Measurements from ENCODE around the gene PPIF. TPM values are rescaled to one million over a fixed set of nuclear protein-coding genes. Genes with fewer than 3 reads are reported as not detected.

Gene PPIF
- total RNA-seq, 1 experiment from 2014 or later = 59.0 TPM

DNA sequence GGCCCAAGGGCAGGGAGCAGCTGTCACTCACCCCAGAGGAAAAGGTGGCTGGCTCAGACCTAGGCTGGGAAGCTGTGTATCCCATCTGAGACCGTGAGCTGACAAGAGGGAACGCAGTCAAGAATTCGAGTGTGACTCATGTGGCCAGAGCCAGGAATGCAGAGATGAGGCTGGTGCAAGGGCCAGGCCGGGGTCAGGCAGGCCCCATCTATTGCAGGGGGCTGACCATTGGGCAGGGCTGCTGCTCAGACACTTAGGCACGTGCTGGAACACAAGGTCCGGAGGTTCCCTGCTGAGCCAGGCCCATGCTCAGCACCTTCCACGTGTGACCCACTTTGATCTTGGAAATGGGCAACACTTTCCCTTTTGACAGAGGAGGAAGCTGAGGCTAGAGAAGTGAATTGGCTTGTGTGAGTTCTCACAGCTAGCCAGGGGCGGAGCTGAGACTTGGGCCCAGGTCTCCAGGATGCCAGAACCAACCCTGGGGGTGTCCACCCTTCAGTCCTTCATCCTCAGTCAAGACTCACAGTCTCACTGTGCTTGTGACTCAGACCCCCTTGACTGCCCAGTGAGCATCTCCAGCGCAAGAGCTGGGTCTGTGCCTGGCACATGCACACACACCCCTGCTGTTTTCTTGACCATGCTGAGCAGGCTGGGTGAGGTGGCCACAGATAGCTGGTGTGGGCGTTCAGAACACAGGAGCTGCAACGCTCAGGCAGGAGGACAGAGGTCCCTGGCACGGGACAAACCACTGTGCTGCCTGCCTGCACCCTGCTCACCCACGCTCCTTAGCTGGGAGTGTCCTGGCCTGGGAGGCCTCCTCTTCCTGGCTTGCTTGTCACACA, 47.6 kb upstream of the PPIF start:
- no peak overlapping the region for H3K27ac ChIP-seq (ENCODE audit: low read length)
- DNase-seq (ENCODE audit: low read depth, low spot score) (no peak), ATAC-seq (no peak)
- CTCF ChIA-PET = no interaction called here
- no peaks in the 10 kb centered on the region for H3K27me3 ChIP-seq (ENCODE audit: control insufficient read depth, insufficient read depth, low read length)
- H3K4me1 ChIP-seq (ENCODE audit: control insufficient read depth, insufficient read depth, low read length) = no peaks in the 10 kb centered on the region
- TF ChIP-seq POLR2AphosphoS5 (IDR thresholded peaks at IDR 0.05; ENCODE audit: low read depth, low read length) (no peak), SIN3A (IDR thresholded peaks at IDR 0.05; ENCODE audit: borderline replicate concordance, insufficient read depth, low read depth, low read length) (no peak), TCF7L2 (IDR thresholded peaks at IDR 0.05; ENCODE audit: low read depth, low read length) (no peak)
- TF ChIP-seq, protein P1, sequence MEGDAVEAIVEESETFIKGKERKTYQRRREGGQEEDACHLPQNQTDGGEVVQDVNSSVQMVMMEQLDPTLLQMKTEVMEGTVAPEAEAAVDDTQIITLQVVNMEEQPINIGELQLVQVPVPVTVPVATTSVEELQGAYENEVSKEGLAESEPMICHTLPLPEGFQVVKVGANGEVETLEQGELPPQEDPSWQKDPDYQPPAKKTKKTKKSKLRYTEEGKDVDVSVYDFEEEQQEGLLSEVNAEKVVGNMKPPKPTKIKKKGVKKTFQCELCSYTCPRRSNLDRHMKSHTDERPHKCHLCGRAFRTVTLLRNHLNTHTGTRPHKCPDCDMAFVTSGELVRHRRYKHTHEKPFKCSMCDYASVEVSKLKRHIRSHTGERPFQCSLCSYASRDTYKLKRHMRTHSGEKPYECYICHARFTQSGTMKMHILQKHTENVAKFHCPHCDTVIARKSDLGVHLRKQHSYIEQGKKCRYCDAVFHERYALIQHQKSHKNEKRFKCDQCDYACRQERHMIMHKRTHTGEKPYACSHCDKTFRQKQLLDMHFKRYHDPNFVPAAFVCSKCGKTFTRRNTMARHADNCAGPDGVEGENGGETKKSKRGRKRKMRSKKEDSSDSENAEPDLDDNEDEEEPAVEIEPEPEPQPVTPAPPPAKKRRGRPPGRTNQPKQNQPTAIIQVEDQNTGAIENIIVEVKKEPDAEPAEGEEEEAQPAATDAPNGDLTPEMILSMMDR (IDR thresholded peaks at IDR 0.05) = no peak
- TF ChIP-seq, protein P2, sequence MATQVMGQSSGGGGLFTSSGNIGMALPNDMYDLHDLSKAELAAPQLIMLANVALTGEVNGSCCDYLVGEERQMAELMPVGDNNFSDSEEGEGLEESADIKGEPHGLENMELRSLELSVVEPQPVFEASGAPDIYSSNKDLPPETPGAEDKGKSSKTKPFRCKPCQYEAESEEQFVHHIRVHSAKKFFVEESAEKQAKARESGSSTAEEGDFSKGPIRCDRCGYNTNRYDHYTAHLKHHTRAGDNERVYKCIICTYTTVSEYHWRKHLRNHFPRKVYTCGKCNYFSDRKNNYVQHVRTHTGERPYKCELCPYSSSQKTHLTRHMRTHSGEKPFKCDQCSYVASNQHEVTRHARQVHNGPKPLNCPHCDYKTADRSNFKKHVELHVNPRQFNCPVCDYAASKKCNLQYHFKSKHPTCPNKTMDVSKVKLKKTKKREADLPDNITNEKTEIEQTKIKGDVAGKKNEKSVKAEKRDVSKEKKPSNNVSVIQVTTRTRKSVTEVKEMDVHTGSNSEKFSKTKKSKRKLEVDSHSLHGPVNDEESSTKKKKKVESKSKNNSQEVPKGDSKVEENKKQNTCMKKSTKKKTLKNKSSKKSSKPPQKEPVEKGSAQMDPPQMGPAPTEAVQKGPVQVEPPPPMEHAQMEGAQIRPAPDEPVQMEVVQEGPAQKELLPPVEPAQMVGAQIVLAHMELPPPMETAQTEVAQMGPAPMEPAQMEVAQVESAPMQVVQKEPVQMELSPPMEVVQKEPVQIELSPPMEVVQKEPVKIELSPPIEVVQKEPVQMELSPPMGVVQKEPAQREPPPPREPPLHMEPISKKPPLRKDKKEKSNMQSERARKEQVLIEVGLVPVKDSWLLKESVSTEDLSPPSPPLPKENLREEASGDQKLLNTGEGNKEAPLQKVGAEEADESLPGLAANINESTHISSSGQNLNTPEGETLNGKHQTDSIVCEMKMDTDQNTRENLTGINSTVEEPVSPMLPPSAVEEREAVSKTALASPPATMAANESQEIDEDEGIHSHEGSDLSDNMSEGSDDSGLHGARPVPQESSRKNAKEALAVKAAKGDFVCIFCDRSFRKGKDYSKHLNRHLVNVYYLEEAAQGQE (IDR thresholded peaks at IDR 0.05; ENCODE audit: insufficient read depth in 1 of 2, low read depth in 2 of 2, low read length in 1 of 2) = no peak
- H3K36me3 ChIP-seq (ENCODE audit: control insufficient read depth, insufficient read depth, low read length) = 0 out of 2 replicates have a peak, but pooled peaks cover 2% of the 10 kb centered on the region
- no peaks in the 10 kb centered on the region for H3K9me3 ChIP-seq (ENCODE audit: control insufficient read depth, insufficient read depth, low read depth, low read length)
- intact Hi-C loops (cut with micrococcal nuclease; ENCODE audit: unreplicated experiment) = no loop called here
- H3K4me3 ChIP-seq (ENCODE audit: low read depth in 2 of 2, low read length in 2 of 2) = no peak overlapping the region
- POLR2A ChIA-PET = no interaction called here
- BruUV-seq (replicated peaks) = no TSS peak
- in situ Hi-C loops (cut with HindIII; ENCODE audit: low pct_unique_long_range_greater_than_20kb, low sequenced_read_pairs) = no loop called here

DNA sequence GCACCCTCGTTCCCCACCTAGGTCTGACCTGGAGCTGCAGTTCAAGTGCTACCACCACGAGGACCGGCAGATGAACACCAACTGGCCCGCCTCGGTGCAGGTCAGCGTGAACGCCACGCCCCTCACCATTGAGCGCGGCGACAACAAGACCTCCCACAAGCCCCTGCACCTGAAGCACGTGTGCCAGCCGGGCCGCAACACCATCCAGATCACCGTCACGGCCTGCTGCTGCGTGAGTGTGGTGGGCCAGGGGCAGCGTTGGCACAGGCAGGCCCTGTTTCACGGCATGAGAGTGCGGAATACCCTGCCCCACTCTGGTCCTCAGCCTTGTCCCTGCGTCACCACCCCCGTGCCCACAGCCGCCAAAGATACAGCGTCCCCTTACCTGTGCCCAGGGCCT, 46.6 kb upstream of the PPIF start:
- POLR2A ChIA-PET = no interaction called here
- Histone ChIP-seq H3K27me3 (ENCODE audit: control insufficient read depth, insufficient read depth, low read length) (no peaks in the 10 kb centered on the region), H3K27ac (ENCODE audit: low read length) (no peak overlapping the region), H3K9me3 (ENCODE audit: control insufficient read depth, insufficient read depth, low read depth, low read length) (no peaks in the 10 kb centered on the region), H3K4me3 (ENCODE audit: low read depth in 2 of 2, low read length in 2 of 2) (no peak overlapping the region), H3K4me1 (ENCODE audit: control insufficient read depth, insufficient read depth, low read length) (no peaks in the 10 kb centered on the region), H3K36me3 (ENCODE audit: control insufficient read depth, insufficient read depth, low read length) (0 out of 2 replicates have a peak, but pooled peaks cover 2% of the 10 kb centered on the region)
- CTCF ChIA-PET = no interaction called here
- intact Hi-C loops (cut with micrococcal nuclease; ENCODE audit: unreplicated experiment) (no loop called here), in situ Hi-C loops (cut with HindIII; ENCODE audit: low pct_unique_long_range_greater_than_20kb, low sequenced_read_pairs) (no loop called here)
- TF ChIP-seq TCF7L2 (IDR thresholded peaks at IDR 0.05; ENCODE audit: low read depth, low read length) = no peak
- TF ChIP-seq SIN3A (IDR thresholded peaks at IDR 0.05; ENCODE audit: borderline replicate concordance, insufficient read depth, low read depth, low read length) = no peak
- DNase-seq (ENCODE audit: low read depth, low spot score) (no peak), ATAC-seq (no peak)
- BruUV-seq (replicated peaks) = no TSS peak

Data from Panc1 (cell line).